ENCODE results near the gene ZDHHC9. TPM values are rescaled to one million over a fixed set of nuclear protein-coding genes. Genes with fewer than 3 reads are reported as not detected.

Gene ZDHHC9
- total RNA-seq, 1 experiment from 2014 or later, result 19.4 TPM

GRCh38 chrX:129754056-129755024 lies 89.3 kb downstream of the ZDHHC9 start:
- no peak overlapping the region for H3K27ac ChIP-seq
- no peaks in the 10 kb centered on the region for H3K27me3 ChIP-seq (replicated peaks)
- H3K4me1 ChIP-seq (replicated peaks), result peaks cover 4% of the 10 kb centered on the region
- H3K9me3 ChIP-seq (replicated peaks), result no peaks in the 10 kb centered on the region
- no peak for DNase-seq (ENCODE audit: low read depth in 1 of 2, low spot score in 2 of 2)
- no peak overlapping the region for H3K4me3 ChIP-seq
- no peaks in the 10 kb centered on the region for H3K36me3 ChIP-seq

Other genes with a start within 250 kb of the ZDHHC9 start
- 1.7 and 2.6 TPM in 2 replicates for gene APLN, start 188.9 kb downstream of the ZDHHC9 start, total RNA-seq (2014; rRNA removed; shearing (Covaris generic))
- gene XPNPEP2, start 104.9 kb downstream of the ZDHHC9 start, total RNA-seq (2014; rRNA removed; shearing (Covaris generic)), result 0.03 TPM in 1 of 2 replicates, not detected in the other
- not detected in 2 replicates for gene SASH3, start 63.9 kb downstream of the ZDHHC9 start, total RNA-seq (2014; rRNA removed; shearing (Covaris generic))
- 23.6 and 26.6 TPM in 2 replicates for gene UTP14A, start 62.3 kb upstream of the ZDHHC9 start, total RNA-seq (2014; rRNA removed; shearing (Covaris generic))
- 0.19 and 0.47 TPM in 2 replicates for gene BCORL1, start 138.7 kb upstream of the ZDHHC9 start, total RNA-seq (2014; rRNA removed; shearing (Covaris generic))